ENCODE data around the gene ARAP1. TPM values are rescaled to one million over a fixed set of nuclear protein-coding genes. Genes with fewer than 3 reads are reported as not detected.

The ARAP1 gene
- total RNA-seq, 2 experiments from 2014 or later: 65.7 to 69.8 TPM

GRCh38 chr11:72754149-72754543 lies 1.9 kb upstream of the ARAP1 start:
- H3K9me3 Mint-ChIP-seq: no peaks in the 10 kb centered on the region
- peaks cover 32% of the 10 kb centered on the region for H3K36me3 Mint-ChIP-seq (ENCODE audit: low read depth)
- DNase-seq (no peak), ATAC-seq (ENCODE audit: poor library complexity) (no peak)
- H3K27ac Mint-ChIP-seq: no peak overlapping the region
- no peaks in the 10 kb centered on the region for H3K9me3 ChIP-seq (ENCODE audit: control insufficient read depth in 1 of 2, insufficient read depth in 1 of 2, low read length in 2 of 2)
- no peaks in the 10 kb centered on the region for H3K27me3 Mint-ChIP-seq
- no peak overlapping the region for H3K4me3 ChIP-seq (ENCODE audit: low read length)
- H3K4me1 ChIP-seq (ENCODE audit: insufficient read depth, low read length): peaks cover 38% of the 10 kb centered on the region
- intact Hi-C loops (cut with DNase I, micrococcal nuclease): loop anchor here (2.0 to 5.0 kb wide), 2 partner anchors 27 to 38 kb away; partner anchors contain the start of gene STARD10 (in 1 of the 2)
- H3K36me3 ChIP-seq (ENCODE audit: insufficient read depth, low read length): peaks cover 5% of the 10 kb centered on the region
- no peak overlapping the region for H3K27ac ChIP-seq (ENCODE audit: low read depth in 1 of 2, low read length in 2 of 2)
- ChIA-PET CTCF (no interaction called here), POLR2A (no interaction called here)
- peaks cover 42% of the 10 kb centered on the region for H3K4me1 Mint-ChIP-seq (ENCODE audit: low read depth)
- no peaks in the 10 kb centered on the region for H3K27me3 ChIP-seq (ENCODE audit: control insufficient read depth in 1 of 2, insufficient read depth in 2 of 2, low read length in 2 of 2)
- H3K4me3 Mint-ChIP-seq: peak overlapping the region; percentile 25
- TF ChIP-seq CTCF (IDR thresholded peaks at IDR 0.05): no peak

- no peaks in the 10 kb centered on the region for H3K27me3 Mint-ChIP-seq
- H3K4me1 Mint-ChIP-seq (ENCODE audit: low read depth): peaks cover 48% of the 10 kb centered on the region
- peaks cover 43% of the 10 kb centered on the region for H3K4me1 ChIP-seq (ENCODE audit: insufficient read depth, low read length)
- H3K27ac ChIP-seq (ENCODE audit: low read depth in 1 of 2, low read length in 2 of 2): no peak overlapping the region
- H3K4me3 Mint-ChIP-seq: peak overlapping the region; percentile 96
- DNase-seq (no peak), ATAC-seq (ENCODE audit: poor library complexity) (no peak)
- no peaks in the 10 kb centered on the region for H3K9me3 Mint-ChIP-seq
- H3K36me3 Mint-ChIP-seq (ENCODE audit: low read depth): peaks cover 27% of the 10 kb centered on the region
- POLR2A ChIA-PET: interaction anchor here (1.1 kb wide), 1 partner anchor 32 kb away, joined by 3 read pairs; no protein-coding TSS in a partner anchor
- CTCF ChIA-PET: interaction anchor here (0.8 to 0.9 kb wide), 2 partner anchors 28 to 33 kb away, joined by 3 to 4 read pairs; no protein-coding TSS in a partner anchor
- TF ChIP-seq CTCF (IDR thresholded peaks at IDR 0.05): no peak
- H3K27me3 ChIP-seq (ENCODE audit: control insufficient read depth in 1 of 2, insufficient read depth in 2 of 2, low read length in 2 of 2): no peaks in the 10 kb centered on the region
- H3K36me3 ChIP-seq (ENCODE audit: insufficient read depth, low read length): peaks cover 5% of the 10 kb centered on the region
- peak overlapping the region; percentile 86 for H3K27ac Mint-ChIP-seq
- no peaks in the 10 kb centered on the region for H3K9me3 ChIP-seq (ENCODE audit: control insufficient read depth in 1 of 2, insufficient read depth in 1 of 2, low read length in 2 of 2)
- intact Hi-C loops (cut with DNase I, micrococcal nuclease): loop anchor here (2.0 to 5.0 kb wide), 2 partner anchors 27 to 39 kb away; partner anchors contain the start of gene STARD10 (in 1 of the 2)
- no peak overlapping the region for H3K4me3 ChIP-seq (ENCODE audit: low read length)
Observed at GRCh38 chr11:72753341-72754148, 1.3 kb upstream of the ARAP1 start.

- peak overlapping the region; percentile 96 for H3K4me3 Mint-ChIP-seq
- ChIA-PET POLR2A (interaction anchor here (1.6 kb wide), 1 partner anchor 29 kb away, joined by 4 read pairs; no protein-coding TSS in a partner anchor), CTCF (interaction anchor here (1.2 kb wide), 1 partner anchor 26 kb away, joined by 4 read pairs; no protein-coding TSS in a partner anchor)
- peak overlapping the region; percentile 86 for H3K27ac Mint-ChIP-seq
- H3K4me1 Mint-ChIP-seq (ENCODE audit: low read depth): peaks cover 63% of the 10 kb centered on the region
- Histone ChIP-seq H3K4me1 (ENCODE audit: insufficient read depth, low read length) (peaks cover 49% of the 10 kb centered on the region), H3K27ac (ENCODE audit: low read depth in 1 of 2, low read length in 2 of 2) (peak overlapping the region; percentile 41 to 53), H3K9me3 (ENCODE audit: control insufficient read depth in 1 of 2, insufficient read depth in 1 of 2, low read length in 2 of 2) (no peaks in the 10 kb centered on the region), H3K27me3 (ENCODE audit: control insufficient read depth in 1 of 2, insufficient read depth in 2 of 2, low read length in 2 of 2) (no peaks in the 10 kb centered on the region), H3K36me3 (ENCODE audit: insufficient read depth, low read length) (peaks cover 4% of the 10 kb centered on the region), H3K4me3 (ENCODE audit: low read length) (peak overlapping the region; percentile 96)
- intact Hi-C loops (cut with DNase I, micrococcal nuclease): loop anchor here (1.0 to 5.0 kb wide), 5 partner anchors 15 to 63 kb away; partner anchors contain the start of genes ATG16L2 (in 1 of the 2) and STARD10 (in 1 of the 2)
- peaks cover 14% of the 10 kb centered on the region for H3K36me3 Mint-ChIP-seq (ENCODE audit: low read depth)
- H3K9me3 Mint-ChIP-seq: no peaks in the 10 kb centered on the region
- no peak for ATAC-seq (ENCODE audit: poor library complexity)
- H3K27me3 Mint-ChIP-seq: no peaks in the 10 kb centered on the region
- TF ChIP-seq CTCF (IDR thresholded peaks at IDR 0.05): no peak
- DNase-seq: peak in 1 of 14 experiments; percentile 19
Observed at GRCh38 chr11:72751116-72752087, 806 bp downstream of the ARAP1 start.

Data from CD4-positive, alpha-beta T cell (primary cell).